ENCODE measurements around the gene CCR5AS.

CCR5AS gene

DNA sequence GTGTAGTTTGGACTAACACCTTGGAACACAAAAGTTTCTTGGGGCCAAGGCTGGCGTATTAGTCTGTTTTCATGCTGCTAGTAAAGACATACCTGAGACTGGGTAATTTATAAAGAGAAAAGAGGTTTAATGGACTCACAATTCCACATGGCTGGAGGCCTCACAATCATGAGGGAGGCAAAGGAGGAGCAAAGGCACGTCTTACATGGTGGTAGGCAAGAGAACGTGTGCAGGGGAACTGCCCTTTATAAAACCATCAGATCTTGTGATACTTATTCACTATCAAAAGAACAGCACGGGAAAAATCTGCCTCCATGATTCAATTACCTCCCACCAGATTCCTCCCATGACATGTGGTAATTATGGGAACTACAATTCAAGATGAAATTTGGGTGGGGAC lies 62.4 kb downstream of the CCR5AS start:
- no peaks in the 10 kb centered on the region for H3K36me3 ChIP-seq (replicated peaks in 1 of 2; ENCODE audit: control insufficient read depth in 1 of 2, insufficient read depth in 2 of 2, low read length in 2 of 2)
- H4K20me1 ChIP-seq (ENCODE audit: insufficient read depth, low read length), result no peaks in the 10 kb centered on the region
- no peak overlapping the region for H3K27ac Mint-ChIP-seq
- no peak overlapping the region for H3K4me3 ChIP-seq (replicated peaks in 1 of 3; ENCODE audit: low read depth in 2 of 3, low read length in 3 of 3)
- H3K9me3 Mint-ChIP-seq, result peaks cover 5 to 12% (median 12%) of the 10 kb centered on the region in 7 donors
- no peaks in the 10 kb centered on the region for H3K79me2 ChIP-seq (ENCODE audit: insufficient read depth, low read length)
- no peak for DNase-seq
- TF ChIP-seq, protein P1, sequence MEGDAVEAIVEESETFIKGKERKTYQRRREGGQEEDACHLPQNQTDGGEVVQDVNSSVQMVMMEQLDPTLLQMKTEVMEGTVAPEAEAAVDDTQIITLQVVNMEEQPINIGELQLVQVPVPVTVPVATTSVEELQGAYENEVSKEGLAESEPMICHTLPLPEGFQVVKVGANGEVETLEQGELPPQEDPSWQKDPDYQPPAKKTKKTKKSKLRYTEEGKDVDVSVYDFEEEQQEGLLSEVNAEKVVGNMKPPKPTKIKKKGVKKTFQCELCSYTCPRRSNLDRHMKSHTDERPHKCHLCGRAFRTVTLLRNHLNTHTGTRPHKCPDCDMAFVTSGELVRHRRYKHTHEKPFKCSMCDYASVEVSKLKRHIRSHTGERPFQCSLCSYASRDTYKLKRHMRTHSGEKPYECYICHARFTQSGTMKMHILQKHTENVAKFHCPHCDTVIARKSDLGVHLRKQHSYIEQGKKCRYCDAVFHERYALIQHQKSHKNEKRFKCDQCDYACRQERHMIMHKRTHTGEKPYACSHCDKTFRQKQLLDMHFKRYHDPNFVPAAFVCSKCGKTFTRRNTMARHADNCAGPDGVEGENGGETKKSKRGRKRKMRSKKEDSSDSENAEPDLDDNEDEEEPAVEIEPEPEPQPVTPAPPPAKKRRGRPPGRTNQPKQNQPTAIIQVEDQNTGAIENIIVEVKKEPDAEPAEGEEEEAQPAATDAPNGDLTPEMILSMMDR (IDR thresholded peaks at IDR 0.05), result no peak
- peaks cover 0 to 3% (median 0%) of the 10 kb centered on the region in 3 donors for H3K27me3 Mint-ChIP-seq (ENCODE audit: low read depth in 3 of 3)
- intact Hi-C loops (cut with micrococcal nuclease), result no loop called here
- 100% methylated on average over 1 of the region's 4 CpGs for WGBS (ENCODE audit: insufficient coverage)
- H3K4me1 Mint-ChIP-seq, result peaks cover 11% of the 10 kb centered on the region
- H3K27me3 ChIP-seq (ENCODE audit: control insufficient read depth in 2 of 2, insufficient read depth in 2 of 2, low read length in 2 of 2), result no peaks in the 10 kb centered on the region
- H3K9ac ChIP-seq (ENCODE audit: insufficient read depth, low read length, poor library complexity, severe bottlenecking), result no peak overlapping the region
- H3K27ac ChIP-seq (ENCODE audit: low read depth in 1 of 2, low read length in 2 of 2), result no peak overlapping the region
- H3K4me3 Mint-ChIP-seq, result no peak overlapping the region
- H3K36me3 Mint-ChIP-seq, result peaks cover 0 to 6% of the 10 kb centered on the region in 2 donors
- H3K4me2 ChIP-seq (replicated peaks; ENCODE audit: extremely low read depth, low read length, poor library complexity, severe bottlenecking), result no peak overlapping the region
- H3K4me1 ChIP-seq (ENCODE audit: control insufficient read depth in 1 of 2, insufficient read depth in 2 of 2, low read length in 2 of 2), result peaks cover 10 to 11% of the 10 kb centered on the region in 2 donors
- peaks cover 8 to 9% of the 10 kb centered on the region in 2 donors for H3K9me3 ChIP-seq (replicated peaks in 1 of 2; ENCODE audit: control insufficient read depth in 1 of 2, insufficient read depth in 1 of 2, low read length in 2 of 2)
- no peak overlapping the region for H2AFZ ChIP-seq (ENCODE audit: insufficient read depth, low read depth, low read length, poor library complexity, severe bottlenecking)

DNA sequence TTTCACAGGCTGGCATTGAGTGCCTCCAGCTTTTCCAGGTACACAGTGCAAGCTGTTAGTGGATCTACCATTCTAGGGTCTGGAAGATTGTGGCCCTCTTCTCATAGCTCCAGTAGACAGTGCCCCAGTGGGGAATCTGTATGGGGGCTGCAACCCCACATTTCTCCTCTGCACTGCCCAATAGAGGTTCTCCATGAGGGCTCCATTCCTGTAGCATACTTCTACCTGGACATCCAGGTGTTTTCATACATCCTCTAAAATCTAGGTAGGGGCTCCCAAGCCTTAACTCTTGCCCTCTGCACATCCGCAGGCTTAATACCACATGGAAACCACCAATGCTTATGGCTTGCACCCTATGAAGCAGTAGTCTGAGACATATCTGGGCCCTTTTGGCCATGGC lies 68.0 kb downstream of the CCR5AS start:
- no peaks in the 10 kb centered on the region for H3K27me3 Mint-ChIP-seq (ENCODE audit: low read depth in 3 of 3)
- intact Hi-C loops (cut with micrococcal nuclease), result no loop called here

More for the DNA sequence above, 68.0 kb downstream of the CCR5AS start:
- H2AFZ ChIP-seq (ENCODE audit: insufficient read depth, low read depth, low read length, poor library complexity, severe bottlenecking), result no peak overlapping the region
- H3K4me3 ChIP-seq (replicated peaks in 1 of 3; ENCODE audit: low read depth in 2 of 3, low read length in 3 of 3), result no peak overlapping the region
- peaks cover 19 to 23% of the 10 kb centered on the region in 2 donors for H3K9me3 ChIP-seq (replicated peaks in 1 of 2; ENCODE audit: control insufficient read depth in 1 of 2, insufficient read depth in 1 of 2, low read length in 2 of 2)
- H3K4me1 Mint-ChIP-seq, result peaks cover 6% of the 10 kb centered on the region
- no peaks in the 10 kb centered on the region for H4K20me1 ChIP-seq (ENCODE audit: insufficient read depth, low read length)
- H3K27ac ChIP-seq (ENCODE audit: low read depth in 1 of 2, low read length in 2 of 2), result no peak overlapping the region
- WGBS (ENCODE audit: insufficient coverage), result 100% methylated on average over 1 of the region's 1 CpG
- H3K4me2 ChIP-seq (replicated peaks; ENCODE audit: extremely low read depth, low read length, poor library complexity, severe bottlenecking), result no peak overlapping the region
- H3K79me2 ChIP-seq (ENCODE audit: insufficient read depth, low read length), result no peaks in the 10 kb centered on the region
- peaks cover 0 to 12% of the 10 kb centered on the region in 2 donors for H3K36me3 ChIP-seq (replicated peaks in 1 of 2; ENCODE audit: control insufficient read depth in 1 of 2, insufficient read depth in 2 of 2, low read length in 2 of 2)
- DNase-seq, result no peak
- peaks cover 0 to 6% of the 10 kb centered on the region in 2 donors for H3K4me1 ChIP-seq (ENCODE audit: control insufficient read depth in 1 of 2, insufficient read depth in 2 of 2, low read length in 2 of 2)
- no peaks in the 10 kb centered on the region for H3K27me3 ChIP-seq (ENCODE audit: control insufficient read depth in 2 of 2, insufficient read depth in 2 of 2, low read length in 2 of 2)
- peaks cover 6 to 17% of the 10 kb centered on the region in 2 donors for H3K36me3 Mint-ChIP-seq
- H3K27ac Mint-ChIP-seq, result no peak overlapping the region
- no peak overlapping the region for H3K9ac ChIP-seq (ENCODE audit: insufficient read depth, low read length, poor library complexity, severe bottlenecking)
- H3K9me3 Mint-ChIP-seq, result peaks cover 22 to 26% (median 24%) of the 10 kb centered on the region in 7 donors
- TF ChIP-seq, protein P1 (IDR thresholded peaks at IDR 0.05), result no peak
- no peak overlapping the region for H3K4me3 Mint-ChIP-seq

Measured in CD14-positive monocyte (primary cell).